22Rv1 (cell line): ENCODE results near the gene C2CD2.

Experiments
- H3K27ac ChIP-seq: fragments of 450-650 bp; 2 replicates; pipeline ENCODE4 v1.5.1; 2017
- ZFX ChIP-seq: fragments of 450-650 bp; IDR thresholded peaks from 2 replicates; pipeline ENCODE4 v1.6.1; 2017; ENCODE audit warnings: antibody characterized with exemption, borderline replicate concordance
- TF ChIP-seq, protein P1 (sequence below): fragments of 450-650 bp; IDR thresholded peaks from 2 replicates; pipeline ENCODE4 v1.5.1; 2017; ENCODE audit warnings: mild to moderate bottlenecking

Gene C2CD2

DNA sequence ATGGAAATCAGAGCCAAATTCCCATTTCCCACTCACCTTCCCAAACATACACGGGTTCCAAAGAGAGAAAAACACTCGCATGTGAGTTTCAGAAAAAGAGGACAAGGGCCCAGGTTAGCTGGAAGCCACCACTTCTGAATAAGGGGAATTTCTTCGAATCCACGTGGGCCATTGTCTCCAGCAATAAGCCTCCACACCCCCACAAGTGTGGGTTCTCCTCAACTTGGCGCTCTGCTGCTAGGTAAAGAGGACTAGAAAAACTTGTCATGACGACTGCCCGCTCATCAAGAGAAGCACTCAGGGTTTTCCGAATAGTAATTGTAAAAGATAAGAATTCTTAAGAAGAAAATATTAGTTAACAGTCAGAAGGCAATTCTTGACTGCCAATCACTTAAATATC lies 105.3 kb downstream of the C2CD2 start:
- H3K27ac ChIP-seq, result no peak overlapping the region
- no peak for TF ChIP-seq ZFX
- TF ChIP-seq, protein P1, sequence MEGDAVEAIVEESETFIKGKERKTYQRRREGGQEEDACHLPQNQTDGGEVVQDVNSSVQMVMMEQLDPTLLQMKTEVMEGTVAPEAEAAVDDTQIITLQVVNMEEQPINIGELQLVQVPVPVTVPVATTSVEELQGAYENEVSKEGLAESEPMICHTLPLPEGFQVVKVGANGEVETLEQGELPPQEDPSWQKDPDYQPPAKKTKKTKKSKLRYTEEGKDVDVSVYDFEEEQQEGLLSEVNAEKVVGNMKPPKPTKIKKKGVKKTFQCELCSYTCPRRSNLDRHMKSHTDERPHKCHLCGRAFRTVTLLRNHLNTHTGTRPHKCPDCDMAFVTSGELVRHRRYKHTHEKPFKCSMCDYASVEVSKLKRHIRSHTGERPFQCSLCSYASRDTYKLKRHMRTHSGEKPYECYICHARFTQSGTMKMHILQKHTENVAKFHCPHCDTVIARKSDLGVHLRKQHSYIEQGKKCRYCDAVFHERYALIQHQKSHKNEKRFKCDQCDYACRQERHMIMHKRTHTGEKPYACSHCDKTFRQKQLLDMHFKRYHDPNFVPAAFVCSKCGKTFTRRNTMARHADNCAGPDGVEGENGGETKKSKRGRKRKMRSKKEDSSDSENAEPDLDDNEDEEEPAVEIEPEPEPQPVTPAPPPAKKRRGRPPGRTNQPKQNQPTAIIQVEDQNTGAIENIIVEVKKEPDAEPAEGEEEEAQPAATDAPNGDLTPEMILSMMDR, result no peak

DNA sequence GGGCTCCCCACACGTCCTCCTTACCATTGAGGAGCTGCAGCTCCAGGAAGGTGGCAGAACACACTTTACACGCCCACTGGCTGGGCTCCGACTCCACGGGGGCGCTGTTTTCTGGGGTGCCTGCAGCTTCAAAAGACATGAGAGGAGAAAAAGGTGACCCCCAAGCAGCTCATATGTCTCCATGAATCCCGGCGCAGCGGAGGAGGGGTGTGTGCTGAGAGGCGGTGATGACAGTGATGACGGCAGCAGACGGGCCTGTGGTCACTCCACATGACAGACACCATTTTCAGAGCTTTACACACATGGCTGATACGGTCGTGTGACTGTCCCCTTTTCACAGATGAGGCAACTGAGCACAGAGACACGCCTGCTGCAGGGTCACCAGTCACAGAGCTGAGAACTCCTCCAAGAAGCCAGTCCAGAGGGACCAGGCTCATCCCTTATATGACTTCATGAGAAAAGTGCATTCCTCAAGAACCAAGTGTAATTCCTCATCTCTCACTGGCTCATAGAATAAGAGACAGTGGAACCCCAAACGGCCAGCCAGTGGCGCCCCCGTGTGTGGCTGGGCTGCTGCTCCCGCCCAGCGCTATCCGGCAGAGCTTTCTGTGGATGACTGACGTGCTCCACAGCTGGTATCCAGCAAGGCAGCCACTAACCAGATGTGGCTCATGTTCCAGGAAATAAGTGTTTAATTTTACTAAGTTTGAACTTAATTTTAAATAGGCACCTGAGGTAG lies 106.6 kb downstream of the C2CD2 start:
- H3K27ac ChIP-seq, result no peak overlapping the region
- TF ChIP-seq, protein P1, result no peak
- no peak for TF ChIP-seq ZFX

DNA sequence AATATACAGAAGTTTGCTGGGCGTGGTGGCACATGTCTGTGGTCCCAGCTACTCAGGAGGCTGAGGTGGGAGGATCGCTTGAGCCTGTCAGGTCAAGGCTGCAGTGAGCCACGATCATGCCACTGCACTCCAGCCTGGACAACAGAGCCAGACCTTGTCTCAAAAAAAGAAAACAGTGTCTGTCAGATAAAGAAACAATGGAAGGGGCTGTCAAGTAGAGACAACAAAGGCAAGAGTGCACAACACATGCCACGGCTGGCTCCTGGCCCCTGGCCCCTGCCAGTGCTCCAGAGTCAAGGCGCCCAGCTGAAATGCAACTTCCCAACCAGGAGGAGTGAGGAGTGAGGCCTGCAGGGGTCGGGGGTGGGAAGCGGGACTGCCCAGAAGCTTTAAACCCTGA lies 107.3 kb downstream of the C2CD2 start:
- peak overlapping the region; percentile 33; the same call in 1 of the 2 replicates for H3K27ac ChIP-seq
- TF ChIP-seq, protein P1, result no peak
- TF ChIP-seq ZFX, result no peak

DNA sequence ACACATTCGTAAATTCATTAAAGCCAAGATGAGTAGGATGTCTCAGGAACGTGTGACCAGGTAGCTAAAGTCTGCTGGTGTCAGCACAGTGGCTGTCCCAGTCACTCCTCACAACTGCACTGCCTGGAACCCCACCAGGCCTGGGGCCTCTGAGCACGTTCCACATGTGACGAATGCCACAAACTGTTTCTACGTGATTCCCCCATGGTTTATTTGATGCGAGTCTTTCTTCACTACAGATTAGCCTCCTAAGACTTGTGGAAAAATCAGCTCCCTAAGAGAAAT lies 107.8 kb downstream of the C2CD2 start:
- H3K27ac ChIP-seq, result peak overlapping the region; percentile 33; the same call in 1 of the 2 replicates
- TF ChIP-seq ZFX, result no peak
- TF ChIP-seq, protein P1, result no peak

DNA sequence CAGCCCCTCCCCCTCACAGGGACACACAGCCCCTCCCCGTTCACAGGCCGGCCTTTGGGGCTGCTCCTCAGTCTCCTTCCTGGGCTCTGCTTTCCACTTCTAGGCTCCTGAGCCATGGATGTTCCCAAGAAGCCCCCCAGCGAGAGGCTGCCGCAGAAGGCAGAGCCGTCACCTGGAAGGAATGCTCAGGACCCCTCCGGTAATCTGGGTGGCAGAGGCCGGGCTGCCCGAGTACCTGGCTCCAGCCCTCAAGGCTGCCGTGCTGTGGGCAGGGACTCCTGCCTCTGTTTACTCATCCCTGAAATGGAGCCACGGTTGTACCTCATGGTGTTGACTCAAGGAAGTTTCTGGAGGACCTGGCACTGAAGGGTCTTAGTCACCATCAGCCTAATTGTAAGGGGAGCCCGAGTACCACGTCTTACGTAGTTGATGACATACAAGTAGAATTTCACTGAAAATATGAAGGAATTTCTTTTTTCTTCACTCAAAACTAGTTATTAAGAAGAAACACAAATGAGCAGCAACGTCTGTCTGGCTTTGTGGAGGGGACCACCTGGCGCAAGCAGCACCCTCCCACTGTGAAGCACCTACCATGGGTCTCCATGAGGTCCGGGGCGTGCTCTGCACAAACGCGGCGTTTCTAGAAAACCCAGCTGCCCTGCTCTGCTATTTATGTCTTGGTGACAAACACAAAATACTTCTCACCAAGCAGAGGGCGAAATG lies 108.3 kb downstream of the C2CD2 start:
- H3K27ac ChIP-seq, result peak overlapping the region; percentile 33; the same call in 1 of the 2 replicates
- TF ChIP-seq, protein P1, result no peak
- TF ChIP-seq ZFX, result no peak

DNA sequence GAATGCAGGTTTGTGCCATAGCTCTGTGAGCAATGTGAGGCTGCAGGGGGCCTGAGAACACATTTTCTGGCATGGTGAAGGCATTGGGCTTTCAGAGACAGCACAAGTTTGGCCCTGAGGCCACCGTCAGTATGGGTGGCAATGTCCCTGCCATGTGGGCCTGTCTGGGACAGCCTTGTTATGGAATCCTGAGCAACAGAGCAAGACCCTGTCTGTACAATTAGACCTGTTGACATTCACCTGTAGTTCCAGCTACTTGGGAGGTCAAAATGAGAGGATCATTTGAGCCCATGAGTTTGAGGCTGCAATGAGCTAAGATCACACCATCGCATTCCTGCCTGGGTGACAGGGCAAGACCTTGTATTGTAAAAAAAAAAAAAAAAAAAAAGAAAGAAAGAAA lies 110.2 kb downstream of the C2CD2 start:
- no peak for TF ChIP-seq ZFX
- TF ChIP-seq, protein P1, result no peak
- no peak overlapping the region for H3K27ac ChIP-seq

DNA sequence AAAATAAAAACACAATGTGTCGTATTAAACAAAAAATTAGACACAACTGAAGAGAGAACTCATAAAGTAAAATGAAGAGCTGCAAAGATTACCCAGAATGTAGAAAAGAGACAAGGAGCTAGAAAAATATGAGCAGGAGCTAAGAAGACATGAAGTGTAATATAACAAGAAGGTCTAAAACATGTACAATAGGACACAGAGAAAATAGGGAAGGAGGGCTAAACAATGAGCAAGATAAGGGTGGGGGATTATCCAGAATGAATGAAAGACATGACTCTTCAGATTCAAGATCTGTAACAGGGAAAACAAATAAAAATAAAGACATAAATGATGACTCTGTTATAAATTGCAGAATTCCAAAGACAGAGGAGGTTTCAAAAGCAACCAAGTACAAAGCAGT lies 112.9 kb downstream of the C2CD2 start:
- H3K27ac ChIP-seq, result no peak overlapping the region
- TF ChIP-seq ZFX, result no peak
- TF ChIP-seq, protein P1, result no peak
